HG02884 (cell line): ENCODE measurements around the gene PHACTR1.

ENCODE experiments used
- ATAC-seq: cut with Tn5 transposase; IDR thresholded peaks from one replicate; pipeline ENCODE4 v1.9.1; 2021; ENCODE audit warnings: mild to moderate bottlenecking, moderate library complexity; ENCODE audit not compliant: unreplicated experiment

PHACTR1 gene

GRCh38 chr6:13175759-13176158, 459.2 kb downstream of the PHACTR1 start:
- ATAC-seq = no peak

- no peak for ATAC-seq
Observed at GRCh38 chr6:13177664-13178063, 461.1 kb downstream of the PHACTR1 start.

GRCh38 chr6:13178107-13178506, 461.5 kb downstream of the PHACTR1 start:
- ATAC-seq = no peak

- ATAC-seq = no peak
Observed at GRCh38 chr6:13180538-13180937, 464.0 kb downstream of the PHACTR1 start.

GRCh38 chr6:13181393-13181792, 464.8 kb downstream of the PHACTR1 start:
- no peak for ATAC-seq

- ATAC-seq = no peak
Observed at GRCh38 chr6:13183415-13184088, 467.0 kb downstream of the PHACTR1 start.

- ATAC-seq = no peak
Observed at GRCh38 chr6:13184089-13184468, 467.5 kb downstream of the PHACTR1 start.

- ATAC-seq = no peak
Observed at GRCh38 chr6:13184547-13184946, 468.0 kb downstream of the PHACTR1 start.

GRCh38 chr6:13186861-13187260, 470.3 kb downstream of the PHACTR1 start:
- ATAC-seq = no peak

- no peak for ATAC-seq
Observed at GRCh38 chr6:13187692-13188091, 471.1 kb downstream of the PHACTR1 start.

GRCh38 chr6:13188306-13188705, 471.7 kb downstream of the PHACTR1 start:
- ATAC-seq = no peak

- ATAC-seq = no peak
Observed at GRCh38 chr6:13189710-13190109, 473.1 kb downstream of the PHACTR1 start.

GRCh38 chr6:13190376-13190775, 473.8 kb downstream of the PHACTR1 start:
- no peak for ATAC-seq

GRCh38 chr6:13191461-13191860, 474.9 kb downstream of the PHACTR1 start:
- ATAC-seq = no peak

GRCh38 chr6:13194852-13195251, 478.3 kb downstream of the PHACTR1 start:
- ATAC-seq = no peak

- ATAC-seq = no peak
Observed at GRCh38 chr6:13195803-13196202, 479.2 kb downstream of the PHACTR1 start.

- no peak for ATAC-seq
Observed at GRCh38 chr6:13198168-13198567, 481.6 kb downstream of the PHACTR1 start.

GRCh38 chr6:13201336-13201735, 484.8 kb downstream of the PHACTR1 start:
- no peak for ATAC-seq

- ATAC-seq = no peak
Observed at GRCh38 chr6:13203145-13203544, 486.6 kb downstream of the PHACTR1 start.

GRCh38 chr6:13205106-13205505, 488.5 kb downstream of the PHACTR1 start:
- ATAC-seq = no peak

- ATAC-seq = no peak
Observed at GRCh38 chr6:13212096-13212495, 495.5 kb downstream of the PHACTR1 start.

GRCh38 chr6:13212538-13212937, 496.0 kb downstream of the PHACTR1 start:
- no peak for ATAC-seq

GRCh38 chr6:13215390-13215789, 498.8 kb downstream of the PHACTR1 start:
- no peak for ATAC-seq
